ENCODE data around the gene PNKD.

DNA sequence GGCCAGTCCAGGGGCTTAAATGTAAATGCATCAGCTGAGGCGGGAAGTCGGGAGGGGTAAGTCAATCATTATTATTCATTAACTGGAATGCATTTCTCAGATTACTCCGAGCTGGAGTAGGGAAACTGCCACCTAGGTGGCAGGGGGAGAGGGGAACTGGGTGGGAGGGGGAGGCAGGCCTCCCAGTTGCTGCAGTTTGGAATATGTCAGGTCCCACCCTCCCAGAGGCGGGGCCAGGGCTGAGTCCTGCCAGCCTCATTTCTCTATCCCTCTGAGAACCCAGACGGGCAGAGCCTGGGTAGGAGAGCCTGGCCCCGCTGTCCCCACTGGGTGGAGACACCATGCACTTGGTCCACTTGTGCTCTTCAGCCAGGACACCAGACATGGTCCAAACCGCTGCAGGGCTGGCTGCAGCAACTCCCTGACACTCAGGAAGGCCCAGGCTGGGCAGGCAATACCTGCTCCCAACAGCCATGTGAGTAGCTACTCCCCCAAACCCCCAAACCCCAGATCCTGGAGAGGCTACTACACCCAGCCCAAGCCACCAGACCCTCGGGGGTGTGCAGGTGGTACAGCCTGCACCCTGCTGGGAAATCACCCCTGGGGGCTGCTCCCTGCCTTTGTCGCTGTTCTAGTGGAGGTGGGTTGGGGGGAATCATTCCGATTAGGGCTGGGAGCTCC is 9.4 kb upstream of the PNKD start, which contains the start of gene GPBAR1:
- no peak for TF ChIP-seq POLR2A (IDR thresholded peaks at IDR 0.05)
- TF ChIP-seq, protein P1, sequence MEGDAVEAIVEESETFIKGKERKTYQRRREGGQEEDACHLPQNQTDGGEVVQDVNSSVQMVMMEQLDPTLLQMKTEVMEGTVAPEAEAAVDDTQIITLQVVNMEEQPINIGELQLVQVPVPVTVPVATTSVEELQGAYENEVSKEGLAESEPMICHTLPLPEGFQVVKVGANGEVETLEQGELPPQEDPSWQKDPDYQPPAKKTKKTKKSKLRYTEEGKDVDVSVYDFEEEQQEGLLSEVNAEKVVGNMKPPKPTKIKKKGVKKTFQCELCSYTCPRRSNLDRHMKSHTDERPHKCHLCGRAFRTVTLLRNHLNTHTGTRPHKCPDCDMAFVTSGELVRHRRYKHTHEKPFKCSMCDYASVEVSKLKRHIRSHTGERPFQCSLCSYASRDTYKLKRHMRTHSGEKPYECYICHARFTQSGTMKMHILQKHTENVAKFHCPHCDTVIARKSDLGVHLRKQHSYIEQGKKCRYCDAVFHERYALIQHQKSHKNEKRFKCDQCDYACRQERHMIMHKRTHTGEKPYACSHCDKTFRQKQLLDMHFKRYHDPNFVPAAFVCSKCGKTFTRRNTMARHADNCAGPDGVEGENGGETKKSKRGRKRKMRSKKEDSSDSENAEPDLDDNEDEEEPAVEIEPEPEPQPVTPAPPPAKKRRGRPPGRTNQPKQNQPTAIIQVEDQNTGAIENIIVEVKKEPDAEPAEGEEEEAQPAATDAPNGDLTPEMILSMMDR (IDR thresholded peaks at IDR 0.05) = no peak
- TF ChIP-seq EP300 (IDR thresholded peaks at IDR 0.05) = no peak

Measured in stomach (tissue), 4 donors.